HL-60/S4 treated with retinoic acid at 250 ng/mL for 4 days and 3 days (cell line): ENCODE results near the gene LTBP4.

Source experiments
- in situ Hi-C: fragments of 300-500 bp; cut with MboI; formaldehyde crosslinking; loops from 2 replicates; pipeline ENCODE4 v1.7.0; 2022; ENCODE audit warnings: low sequenced_read_pairs

Gene LTBP4

DNA sequence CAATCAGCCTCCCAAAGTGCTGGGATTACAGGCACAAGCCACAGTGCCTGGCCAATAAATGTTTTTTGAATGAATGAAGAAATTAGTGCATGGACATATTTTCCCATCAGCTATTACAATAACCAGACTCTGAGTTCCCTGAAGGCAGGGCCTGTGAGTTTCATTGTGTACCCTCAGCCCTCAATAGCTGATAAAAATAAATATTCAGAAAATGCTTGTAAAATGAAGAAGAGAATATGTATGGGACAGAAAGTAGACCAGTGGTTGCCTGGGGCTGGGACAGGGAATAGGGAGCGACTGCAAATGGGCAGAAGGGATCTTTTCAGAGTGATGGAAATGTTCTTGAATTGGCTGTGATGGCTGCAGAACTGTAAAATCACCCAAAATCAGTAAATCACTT is 60.4 kb downstream of the LTBP4 start:
- in situ Hi-C loops: loop anchor here (25.0 kb wide), 1 partner anchor 476 kb away; no protein-coding TSS in a partner anchor

DNA sequence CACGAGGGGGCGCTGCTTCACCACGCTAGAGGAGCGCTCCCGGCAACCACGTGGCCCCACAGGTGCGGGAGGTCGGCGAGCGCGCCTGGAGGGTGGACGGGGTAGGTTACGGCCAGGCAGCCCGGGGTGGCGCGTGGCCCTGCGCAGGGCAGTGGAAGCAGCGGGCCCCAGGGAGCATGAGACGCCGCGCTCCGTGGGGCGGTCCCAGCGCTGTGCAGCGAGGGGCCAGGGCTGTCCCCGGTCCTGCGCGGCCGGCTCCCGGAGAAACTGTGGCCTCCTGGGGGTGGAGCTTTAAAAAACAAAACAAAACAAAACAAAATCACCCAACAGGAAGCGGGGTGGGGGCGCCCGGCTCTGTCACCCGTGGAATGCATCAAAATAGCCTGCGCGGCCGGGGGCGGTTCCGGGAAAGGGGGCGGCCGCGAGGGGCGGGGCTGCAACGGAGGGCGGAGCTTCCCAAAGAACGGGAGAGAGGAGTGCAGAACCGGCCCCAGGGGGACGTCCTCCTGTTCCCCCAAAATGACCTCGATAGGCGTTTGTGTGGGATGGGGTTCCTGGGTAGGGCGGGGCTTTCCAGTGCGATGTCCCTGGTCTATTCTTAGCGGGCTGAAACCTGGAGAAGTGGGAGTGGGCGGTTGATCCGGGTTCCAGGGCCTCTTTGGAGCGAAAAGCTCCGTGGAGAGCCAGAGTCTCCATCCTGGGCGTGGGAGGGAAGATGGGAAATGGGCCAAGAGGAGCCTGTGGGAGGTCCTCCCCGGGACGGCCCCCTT is 61.9 kb downstream of the LTBP4 start:
- in situ Hi-C loops: loop anchor here (25.0 kb wide), 1 partner anchor 474 kb away; no protein-coding TSS in a partner anchor

DNA sequence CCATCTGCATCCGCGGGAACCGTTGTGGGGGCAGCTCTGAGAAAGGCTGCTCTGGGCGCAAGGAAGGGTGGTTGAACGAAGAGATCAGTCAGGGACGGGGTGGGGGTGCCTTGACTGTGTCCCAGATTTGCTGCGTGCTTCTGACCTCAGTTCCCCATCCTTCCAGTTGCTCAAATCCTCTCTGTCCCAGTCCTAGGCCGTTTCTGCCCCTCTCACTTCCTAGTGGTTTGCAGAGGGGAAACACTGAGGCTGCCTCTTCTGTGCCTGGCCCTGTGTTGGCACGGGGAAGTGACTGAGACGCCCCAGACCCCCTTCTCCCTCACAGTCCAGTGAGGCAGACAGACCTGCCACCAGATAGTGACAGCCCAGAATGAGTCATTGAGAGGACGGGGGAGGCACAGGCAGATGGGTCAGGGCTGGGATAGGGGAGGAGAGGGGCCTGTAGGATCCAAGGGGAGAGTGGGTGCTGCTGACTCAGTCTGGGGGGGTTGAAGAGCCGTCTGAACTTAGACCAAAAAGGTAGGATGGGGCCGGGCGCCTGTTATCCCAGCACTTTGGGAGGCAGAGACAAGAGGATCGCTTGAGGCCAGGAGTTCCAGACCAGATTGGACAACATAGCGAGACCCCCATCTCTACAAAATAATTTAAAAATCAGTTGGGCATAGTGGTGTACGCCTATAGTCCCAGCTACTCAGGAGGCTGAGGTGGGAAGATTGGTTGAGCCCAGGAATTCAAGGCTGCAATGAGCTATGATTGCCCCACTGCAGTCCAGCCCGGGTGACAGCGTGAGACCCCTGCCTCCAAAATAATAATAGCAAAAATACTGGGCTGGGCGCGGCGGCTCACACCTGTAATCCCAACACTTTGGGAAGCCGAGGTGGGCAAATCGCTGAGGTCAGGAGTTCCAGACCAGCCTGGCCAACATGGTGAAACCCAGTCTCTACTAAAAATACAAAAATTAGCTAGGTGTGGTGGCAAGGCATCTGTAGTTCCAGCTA is 62.8 kb downstream of the LTBP4 start:
- in situ Hi-C loops: loop anchor here (25.0 kb wide), 1 partner anchor 473 kb away; no protein-coding TSS in a partner anchor

DNA sequence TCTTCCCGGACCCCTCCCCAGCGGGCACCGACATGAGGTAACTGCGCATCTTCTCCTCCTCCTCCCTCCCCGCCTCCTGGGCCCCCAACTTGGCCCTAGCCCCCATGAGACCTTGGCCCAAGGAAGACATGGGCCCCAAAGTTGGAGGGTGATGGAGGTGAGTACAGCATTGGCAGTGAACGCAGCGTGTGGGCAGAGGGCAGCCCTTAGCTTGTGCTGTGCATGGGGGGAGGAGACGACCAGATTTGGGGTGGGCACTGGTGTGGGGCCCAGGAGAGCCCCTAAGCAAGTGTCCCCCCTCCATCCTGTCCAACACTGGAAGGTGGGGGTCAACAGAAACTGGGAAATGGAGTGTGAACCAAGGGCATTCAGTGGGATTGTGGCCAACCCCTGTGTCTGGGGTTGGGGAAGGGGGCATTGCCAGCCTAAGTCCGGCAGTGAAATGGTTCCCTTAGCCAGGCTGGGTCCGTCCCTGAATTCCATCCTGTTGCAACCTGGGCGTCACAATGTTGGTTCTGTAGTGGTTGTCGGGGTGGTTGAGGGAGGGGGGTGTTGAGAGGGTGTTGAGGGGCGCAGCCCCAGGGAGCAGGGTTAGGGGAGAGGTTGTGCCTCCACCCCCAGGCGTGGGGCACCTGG is 65.8 kb downstream of the LTBP4 start:
- in situ Hi-C loops: loop anchor here (25.0 kb wide), 1 partner anchor 470 kb away; no protein-coding TSS in a partner anchor

DNA sequence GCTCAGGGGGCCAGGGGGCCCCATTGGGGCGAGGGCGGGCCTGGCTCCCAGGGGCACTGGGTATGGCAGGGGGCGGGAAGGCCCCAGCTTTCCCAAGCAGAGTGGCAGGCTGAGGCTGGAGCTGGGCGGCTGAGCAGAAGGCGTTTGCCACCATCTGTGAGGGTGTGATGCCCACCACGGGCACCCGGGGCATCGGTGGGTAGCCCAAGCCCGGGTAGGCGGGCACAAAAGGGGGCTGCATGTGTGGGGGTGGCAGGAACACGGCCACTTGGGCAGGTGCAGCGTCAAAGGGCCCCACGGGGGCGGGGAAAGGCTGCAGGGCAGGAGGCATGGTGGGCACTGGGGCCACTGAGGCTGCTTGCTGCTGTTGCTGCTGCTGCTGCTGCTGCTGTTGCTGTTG is 66.4 kb downstream of the LTBP4 start:
- in situ Hi-C loops: loop anchor here (25.0 kb wide), 1 partner anchor 470 kb away; no protein-coding TSS in a partner anchor

DNA sequence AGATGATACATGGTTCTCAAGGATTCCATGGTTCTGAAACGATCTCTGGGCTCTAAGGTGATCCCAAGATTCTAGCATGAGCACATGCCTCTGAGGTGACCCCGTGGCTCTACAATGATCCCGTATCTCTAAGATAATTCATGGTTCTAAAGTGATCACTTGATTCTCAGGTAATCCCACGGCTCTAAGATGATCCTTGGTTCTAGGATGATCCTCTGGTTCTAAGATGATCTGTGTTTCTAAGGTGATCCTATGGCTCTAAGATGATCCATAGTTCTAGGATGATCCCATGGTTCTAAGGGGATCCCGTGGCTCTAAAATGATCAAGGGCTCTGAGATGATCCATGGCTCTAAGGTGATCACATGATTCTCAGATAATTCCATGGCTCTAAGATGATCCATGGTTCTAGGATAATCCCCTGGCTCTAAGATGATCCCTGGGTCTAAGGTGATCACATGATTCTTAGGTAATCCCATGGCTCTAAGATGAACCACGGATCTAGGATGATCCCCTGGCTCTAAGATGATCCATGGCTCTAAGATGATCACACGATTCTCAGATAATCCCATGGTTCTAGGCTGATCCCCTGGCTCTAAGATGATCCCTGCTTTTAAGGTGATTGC is 67.9 kb downstream of the LTBP4 start:
- in situ Hi-C loops: loop anchor here (25.0 kb wide), 1 partner anchor 468 kb away; no protein-coding TSS in a partner anchor

DNA sequence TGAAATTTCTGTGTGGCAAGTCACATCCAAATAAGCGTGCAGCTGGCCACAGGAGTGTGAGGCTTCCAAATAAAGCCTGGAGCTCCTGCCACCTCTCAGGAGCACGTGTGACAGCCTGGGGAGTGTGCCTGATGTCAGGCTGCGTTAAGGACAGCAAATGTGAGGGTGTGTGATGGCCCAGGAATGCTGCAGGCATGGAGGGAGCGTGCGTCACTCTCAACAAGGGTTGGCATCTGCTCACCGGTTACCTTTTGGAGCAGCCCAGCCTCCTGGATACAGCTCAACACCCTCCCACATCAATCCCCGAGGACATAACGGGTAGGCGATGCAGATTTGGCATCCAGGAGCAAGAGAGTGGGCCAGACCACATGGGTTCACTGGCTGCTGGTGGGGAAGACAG is 70.2 kb downstream of the LTBP4 start:
- in situ Hi-C loops: loop anchor here (25.0 kb wide), 1 partner anchor 466 kb away; no protein-coding TSS in a partner anchor

DNA sequence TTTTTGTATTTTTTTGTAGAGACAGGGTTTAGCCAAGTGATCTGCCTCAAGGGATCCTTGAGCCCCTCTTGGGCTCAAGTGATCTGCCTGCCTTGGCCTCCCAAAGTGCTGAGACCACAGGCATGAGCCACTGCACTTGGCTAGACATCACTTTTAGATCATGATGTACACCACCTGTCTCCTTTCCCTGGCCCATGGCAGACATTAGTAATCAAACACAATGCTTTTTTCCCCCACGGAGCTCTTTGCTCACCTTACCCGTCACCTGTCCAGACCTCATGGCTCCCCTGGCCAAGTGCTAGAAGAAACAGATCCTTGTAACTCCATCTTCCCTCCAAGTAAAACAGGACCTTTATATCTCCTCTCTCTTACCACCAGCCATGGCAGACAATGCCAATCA is 70.9 kb downstream of the LTBP4 start:
- in situ Hi-C loops: loop anchor here (25.0 kb wide), 1 partner anchor 465 kb away; no protein-coding TSS in a partner anchor

DNA sequence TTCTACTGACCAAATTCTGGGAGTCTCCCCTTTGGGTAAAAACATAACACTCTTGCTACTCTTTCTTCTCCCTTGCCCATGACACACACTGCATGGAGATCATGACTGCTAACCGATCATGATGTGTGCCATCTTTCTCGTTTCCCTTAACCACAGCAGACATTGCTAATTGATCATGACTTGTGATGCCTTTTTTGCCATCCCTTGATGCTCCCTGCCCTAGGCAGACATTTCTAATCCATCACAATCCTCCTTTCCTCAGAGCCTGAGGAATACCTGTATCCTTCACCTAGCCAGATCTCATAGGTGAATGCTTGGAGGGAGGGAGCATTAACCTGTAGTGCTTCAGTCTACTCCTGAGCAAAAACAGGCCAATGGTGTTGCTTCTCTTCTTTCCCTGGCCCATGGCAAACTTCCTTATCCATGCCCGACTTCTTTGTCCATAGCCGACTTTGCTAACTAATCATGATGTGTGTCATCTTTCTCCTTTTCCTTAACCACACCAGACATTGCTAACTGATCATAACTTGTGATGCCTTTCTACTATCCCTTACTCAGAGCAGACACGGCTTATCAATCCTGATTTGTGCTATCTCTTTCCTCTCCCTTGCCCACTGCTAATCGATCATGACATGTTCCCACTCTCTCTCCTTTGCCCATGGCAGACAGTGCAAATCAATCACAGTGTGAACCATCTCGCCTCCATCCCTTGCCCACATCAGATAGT is 71.6 kb downstream of the LTBP4 start:
- in situ Hi-C loops: loop anchor here (25.0 kb wide), 1 partner anchor 465 kb away; no protein-coding TSS in a partner anchor

DNA sequence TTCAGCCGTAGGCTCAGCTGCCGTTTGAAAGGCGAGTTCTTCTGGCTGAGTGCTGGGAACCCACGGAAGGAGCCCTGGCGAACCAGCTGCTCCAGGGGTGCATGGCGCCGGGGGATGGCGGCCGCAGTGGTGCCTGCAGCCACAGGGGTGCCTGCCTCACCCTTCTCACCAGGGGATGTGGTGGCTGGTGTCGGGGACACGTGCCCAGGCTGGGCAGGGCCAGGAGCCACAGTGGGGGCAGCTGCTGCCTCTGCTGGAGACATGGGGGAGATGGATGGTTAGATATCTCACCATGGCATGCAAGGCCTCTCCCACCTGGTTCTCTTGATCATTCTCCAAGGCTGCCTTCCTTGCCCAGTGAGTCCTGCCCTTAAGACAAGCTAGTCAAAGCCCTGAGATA is 72.2 kb downstream of the LTBP4 start:
- in situ Hi-C loops: loop anchor here (25.0 kb wide), 1 partner anchor 464 kb away; no protein-coding TSS in a partner anchor

DNA sequence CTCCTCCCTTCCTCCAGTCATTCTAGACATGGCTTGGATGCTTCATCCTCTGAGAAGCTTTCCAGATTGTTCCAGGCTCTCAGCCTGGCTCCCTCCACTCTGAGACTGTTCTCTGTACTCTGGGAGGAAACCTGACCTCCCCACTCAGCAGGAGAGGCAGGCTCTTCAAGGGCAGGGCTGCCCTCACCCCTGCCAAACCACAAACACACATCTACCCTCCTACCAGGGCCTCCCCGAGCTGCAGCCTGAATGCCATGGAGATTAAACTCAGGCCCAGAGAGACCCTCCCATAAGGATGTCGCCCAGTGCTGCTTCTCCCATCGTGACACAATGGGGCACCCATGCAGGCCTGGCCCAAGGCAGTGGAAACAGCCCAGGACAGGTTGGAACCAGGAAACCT is 73.1 kb downstream of the LTBP4 start:
- in situ Hi-C loops: loop anchor here (25.0 kb wide), 1 partner anchor 463 kb away; no protein-coding TSS in a partner anchor

DNA sequence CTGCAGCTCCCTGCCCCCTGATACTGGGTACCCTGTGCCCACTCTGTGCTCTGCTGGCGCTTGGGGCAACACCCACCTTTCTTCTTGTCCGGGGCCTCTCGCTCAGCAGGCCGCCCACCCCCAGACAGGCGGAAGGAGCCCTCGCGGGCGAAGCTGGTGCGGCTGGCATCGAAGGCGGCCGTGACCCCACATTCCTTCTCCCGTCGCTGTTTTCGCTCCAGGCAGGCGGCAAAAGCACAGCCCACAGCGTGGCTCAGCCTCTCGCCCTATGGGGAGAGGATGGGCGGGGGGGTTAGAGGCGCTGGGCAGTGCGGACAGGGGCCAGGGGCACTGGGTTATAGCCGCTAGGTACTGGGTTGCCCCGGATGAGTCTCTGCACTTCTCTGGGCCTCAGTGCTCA is 76.0 kb downstream of the LTBP4 start:
- in situ Hi-C loops: no loop called here
